HepG2 (cell line): Measurements from ENCODE around the gene MIA3. TPM values are rescaled to one million over a fixed set of nuclear protein-coding genes. Genes with fewer than 3 reads are reported as not detected.

Source experiments
- BORCS8-MEF2B ChIP-seq: sonication (generic); formaldehyde crosslinking; IDR thresholded peaks from 2 replicates; pipeline ENCODE4 v1.8.0; 2022; ENCODE audit warnings: mild to moderate bottlenecking, missing genetic modification reagents
- CCDC6 ChIP-seq: sonication (generic); formaldehyde crosslinking; IDR thresholded peaks from 2 replicates; pipeline ENCODE4 v1.8.1; 2022; ENCODE audit warnings: mild to moderate bottlenecking, missing genetic modification reagents, moderate library complexity
- HCFC1 ChIP-seq: fragments of 150-350 bp; IDR thresholded peaks from 2 replicates; pipeline ENCODE4 v1.6.1; 2014; ENCODE audit warnings: low read depth, low read length
- HNRNPLL ChIP-seq: fragments of 200-400 bp; formaldehyde crosslinking; IDR thresholded peaks from 2 replicates; pipeline ENCODE4 v1.6.1; 2017; ENCODE audit warnings: mild to moderate bottlenecking, low read depth, low read length; ENCODE audit not compliant: poor library complexity, severe bottlenecking
- HOXD1 ChIP-seq: sonication (generic); formaldehyde crosslinking; IDR thresholded peaks from 2 replicates; pipeline ENCODE4 v1.5.0; 2020; ENCODE audit warnings: missing genetic modification reagents
- IRF2 ChIP-seq: IDR thresholded peaks from 2 replicates; pipeline ENCODE4 v1.6.1; 2018; ENCODE audit warnings: missing genetic modification reagents, missing compliant biosample characterization
- MAFF ChIP-seq: IDR thresholded peaks from 2 replicates; pipeline ENCODE4 v1.6.1; 2011; ENCODE audit warnings: low read depth, low read length, improper control_type of control experiment
- MED8 ChIP-seq: sonication (generic); formaldehyde crosslinking; IDR thresholded peaks from 2 replicates; pipeline ENCODE4 v1.8.1; 2023; ENCODE audit warnings: mild to moderate bottlenecking, missing genetic modification reagents; ENCODE audit not compliant: insufficient replicate concordance
- NR2C2 ChIP-seq: sonication (generic); formaldehyde crosslinking; IDR thresholded peaks from 2 replicates; pipeline ENCODE4 v1.4.0; 2020; ENCODE audit warnings: missing genetic modification reagents, mild to moderate bottlenecking, moderate library complexity, borderline replicate concordance
- SIX4 ChIP-seq: sonication (generic); formaldehyde crosslinking; IDR thresholded peaks from 2 replicates; pipeline ENCODE4 v1.4.0; 2020; ENCODE audit warnings: missing genetic modification reagents
- SRSF1 ChIP-seq: fragments of 200-400 bp; formaldehyde crosslinking; optimal IDR thresholded peaks from 2 replicates; pipeline ENCODE3; 2017; ENCODE audit warnings: mild to moderate bottlenecking, low read depth, low read length, moderate library complexity
- TBX3 ChIP-seq: fragments of 450-650 bp; IDR thresholded peaks from 2 replicates; pipeline ENCODE4 v1.6.1; 2017; ENCODE audit warnings: antibody characterized with exemption, mild to moderate bottlenecking, inconsistent platforms, borderline replicate concordance
- ZNF781 ChIP-seq: sonication (generic); formaldehyde crosslinking; IDR thresholded peaks from 2 replicates; pipeline ENCODE4 v1.5.1; 2020; ENCODE audit warnings: borderline replicate concordance, mild to moderate bottlenecking, missing genetic modification reagents; ENCODE audit errors: not compliant biosample characterization
- polyA plus RNA-seq, 8 experiments: library from polyadenylated mRNA; depleted of rRNA in 3 of 8; stranded (reverse) in 7 of 8; unstranded in 1 of 8; fragments of >200 nt; fragmentation: Illumina TruSeq in 4 of 8; extraction: Trizol in 4 of 8; gene quantifications; 2 replicates each; pipeline versions ENCODE4 v1.2.1 to v1.2.3, GENCODE V29; 2011 to 2016; ENCODE audit warnings: low read depth in 4 of 8, missing spikeins in 1 of 8, mixed read lengths in 1 of 8; ENCODE audit not compliant: insufficient read depth in 1 of 8
- total RNA-seq, 5 experiments: library from RNA; depleted of rRNA; stranded (reverse); fragments of >200 nt; fragmentation: Illumina TruSeq; extraction: Trizol; gene quantifications; 2 replicates each; pipeline ENCODE4 v1.2.3, GENCODE V29; 2016; ENCODE audit warnings: low read depth in 1 of 5
- TF ChIP-seq, protein P1 (sequence below): IDR thresholded peaks from 2 replicates; pipeline ENCODE4 v1.6.1; 2016; ENCODE audit warnings: missing genetic modification reagents, missing compliant biosample characterization
- TF ChIP-seq, protein P2 (sequence below): sonication (generic); formaldehyde crosslinking; IDR thresholded peaks from 2 replicates; pipeline ENCODE4 v1.4.0; 2020; ENCODE audit warnings: mild to moderate bottlenecking, missing genetic modification reagents
- TF ChIP-seq, protein P3 (sequence below): sonication (generic); formaldehyde crosslinking; IDR thresholded peaks from 2 replicates; pipeline ENCODE4 v1.4.0; 2020; ENCODE audit warnings: missing genetic modification reagents
- TF ChIP-seq, protein P4 (sequence below): IDR thresholded peaks from 2 replicates; pipeline ENCODE4 v1.6.1; 2016; ENCODE audit warnings: low read depth, borderline replicate concordance
- TF ChIP-seq, protein P5 (sequence below): sonication (generic); formaldehyde crosslinking; IDR thresholded peaks from 2 replicates; pipeline ENCODE4 v1.9.0; 2021; ENCODE audit warnings: missing genetic modification reagents, borderline replicate concordance

The MIA3 gene
- total and polyA plus RNA-seq, 2 of the 13 experiments (the other 11 are each of a cell fraction or from before 2014, with no cell fraction given) = 45.6 to 48.7 TPM

DNA sequence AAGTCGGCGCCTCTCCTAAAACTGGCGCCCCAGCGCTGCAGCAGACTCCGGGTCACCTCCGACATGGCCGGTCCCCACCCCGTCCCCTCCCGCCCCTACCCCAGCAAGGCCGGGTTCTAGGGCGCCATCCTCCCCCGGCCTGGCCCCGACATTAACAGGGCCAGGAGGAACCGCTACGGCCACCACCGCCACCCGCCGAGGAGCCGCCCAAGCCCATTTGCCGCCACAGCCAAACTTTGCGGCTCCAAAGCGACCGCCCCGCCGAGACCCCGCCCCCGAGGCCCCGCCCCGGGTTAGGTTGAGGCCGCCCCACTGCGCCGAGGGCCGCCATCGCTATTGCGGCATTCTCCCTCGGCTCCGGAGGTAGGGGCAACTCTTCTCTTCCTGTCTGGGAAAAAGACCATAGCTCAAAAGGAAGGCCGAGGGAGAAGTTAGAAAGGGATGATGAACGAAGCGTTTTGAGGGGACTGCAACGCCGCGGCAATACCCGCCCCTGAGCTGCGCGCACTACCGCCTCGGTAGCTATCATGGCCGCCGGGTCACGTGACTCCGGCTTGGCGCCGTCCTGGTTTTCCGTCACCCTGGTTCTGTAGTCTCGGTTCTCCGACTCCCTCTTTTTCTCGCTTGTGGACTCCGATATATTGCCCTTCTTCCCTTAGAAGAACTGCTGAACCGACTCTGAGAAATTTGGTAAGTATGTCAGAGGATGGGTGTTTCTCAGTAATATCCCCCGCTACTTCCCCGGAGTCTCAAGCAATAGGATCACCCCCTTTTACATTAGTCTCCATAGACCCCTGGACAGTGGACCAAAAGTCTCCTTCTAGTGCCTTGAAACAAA lies 94.6 kb downstream of the MIA3 start, which contains the start of the genes AIDA and BROX (continued):
- TF ChIP-seq, protein P1, sequence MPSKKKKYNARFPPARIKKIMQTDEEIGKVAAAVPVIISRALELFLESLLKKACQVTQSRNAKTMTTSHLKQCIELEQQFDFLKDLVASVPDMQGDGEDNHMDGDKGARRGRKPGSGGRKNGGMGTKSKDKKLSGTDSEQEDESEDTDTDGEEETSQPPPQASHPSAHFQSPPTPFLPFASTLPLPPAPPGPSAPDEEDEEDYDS (CRISPR knock-in tag) = peak; percentile 34; the same call in 1 of the 2 replicates
- TF ChIP-seq MED8 (CRISPR knock-in tag) (peak; percentile 20), HCFC1 (peak; percentile 73), BORCS8-MEF2B (CRISPR knock-in tag) (peak; percentile 26; the same call in 1 of the 2 replicates), SIX4 (CRISPR knock-in tag) (no peak), HOXD1 (0 out of 2 replicates have a peak, but pooled peaks have one; percentile 49), NR2C2 (CRISPR knock-in tag) (peak; percentile 76; the same call in 1 of the 2 replicates), HNRNPLL (peak; percentile 19), IRF2 (CRISPR knock-in tag) (no peak), ZNF781 (CRISPR knock-in tag) (no peak), TBX3 (no peak), CCDC6 (CRISPR knock-in tag) (no peak), SRSF1 (no peak), MAFF (no peak)
- TF ChIP-seq, protein P2, sequence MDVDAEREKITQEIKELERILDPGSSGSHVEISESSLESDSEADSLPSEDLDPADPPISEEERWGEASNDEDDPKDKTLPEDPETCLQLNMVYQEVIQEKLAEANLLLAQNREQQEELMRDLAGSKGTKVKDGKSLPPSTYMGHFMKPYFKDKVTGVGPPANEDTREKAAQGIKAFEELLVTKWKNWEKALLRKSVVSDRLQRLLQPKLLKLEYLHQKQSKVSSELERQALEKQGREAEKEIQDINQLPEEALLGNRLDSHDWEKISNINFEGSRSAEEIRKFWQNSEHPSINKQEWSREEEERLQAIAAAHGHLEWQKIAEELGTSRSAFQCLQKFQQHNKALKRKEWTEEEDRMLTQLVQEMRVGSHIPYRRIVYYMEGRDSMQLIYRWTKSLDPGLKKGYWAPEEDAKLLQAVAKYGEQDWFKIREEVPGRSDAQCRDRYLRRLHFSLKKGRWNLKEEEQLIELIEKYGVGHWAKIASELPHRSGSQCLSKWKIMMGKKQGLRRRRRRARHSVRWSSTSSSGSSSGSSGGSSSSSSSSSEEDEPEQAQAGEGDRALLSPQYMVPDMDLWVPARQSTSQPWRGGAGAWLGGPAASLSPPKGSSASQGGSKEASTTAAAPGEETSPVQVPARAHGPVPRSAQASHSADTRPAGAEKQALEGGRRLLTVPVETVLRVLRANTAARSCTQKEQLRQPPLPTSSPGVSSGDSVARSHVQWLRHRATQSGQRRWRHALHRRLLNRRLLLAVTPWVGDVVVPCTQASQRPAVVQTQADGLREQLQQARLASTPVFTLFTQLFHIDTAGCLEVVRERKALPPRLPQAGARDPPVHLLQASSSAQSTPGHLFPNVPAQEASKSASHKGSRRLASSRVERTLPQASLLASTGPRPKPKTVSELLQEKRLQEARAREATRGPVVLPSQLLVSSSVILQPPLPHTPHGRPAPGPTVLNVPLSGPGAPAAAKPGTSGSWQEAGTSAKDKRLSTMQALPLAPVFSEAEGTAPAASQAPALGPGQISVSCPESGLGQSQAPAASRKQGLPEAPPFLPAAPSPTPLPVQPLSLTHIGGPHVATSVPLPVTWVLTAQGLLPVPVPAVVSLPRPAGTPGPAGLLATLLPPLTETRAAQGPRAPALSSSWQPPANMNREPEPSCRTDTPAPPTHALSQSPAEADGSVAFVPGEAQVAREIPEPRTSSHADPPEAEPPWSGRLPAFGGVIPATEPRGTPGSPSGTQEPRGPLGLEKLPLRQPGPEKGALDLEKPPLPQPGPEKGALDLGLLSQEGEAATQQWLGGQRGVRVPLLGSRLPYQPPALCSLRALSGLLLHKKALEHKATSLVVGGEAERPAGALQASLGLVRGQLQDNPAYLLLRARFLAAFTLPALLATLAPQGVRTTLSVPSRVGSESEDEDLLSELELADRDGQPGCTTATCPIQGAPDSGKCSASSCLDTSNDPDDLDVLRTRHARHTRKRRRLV = peak; percentile 19; the same call in 1 of the 2 replicates
- TF ChIP-seq, protein P3, sequence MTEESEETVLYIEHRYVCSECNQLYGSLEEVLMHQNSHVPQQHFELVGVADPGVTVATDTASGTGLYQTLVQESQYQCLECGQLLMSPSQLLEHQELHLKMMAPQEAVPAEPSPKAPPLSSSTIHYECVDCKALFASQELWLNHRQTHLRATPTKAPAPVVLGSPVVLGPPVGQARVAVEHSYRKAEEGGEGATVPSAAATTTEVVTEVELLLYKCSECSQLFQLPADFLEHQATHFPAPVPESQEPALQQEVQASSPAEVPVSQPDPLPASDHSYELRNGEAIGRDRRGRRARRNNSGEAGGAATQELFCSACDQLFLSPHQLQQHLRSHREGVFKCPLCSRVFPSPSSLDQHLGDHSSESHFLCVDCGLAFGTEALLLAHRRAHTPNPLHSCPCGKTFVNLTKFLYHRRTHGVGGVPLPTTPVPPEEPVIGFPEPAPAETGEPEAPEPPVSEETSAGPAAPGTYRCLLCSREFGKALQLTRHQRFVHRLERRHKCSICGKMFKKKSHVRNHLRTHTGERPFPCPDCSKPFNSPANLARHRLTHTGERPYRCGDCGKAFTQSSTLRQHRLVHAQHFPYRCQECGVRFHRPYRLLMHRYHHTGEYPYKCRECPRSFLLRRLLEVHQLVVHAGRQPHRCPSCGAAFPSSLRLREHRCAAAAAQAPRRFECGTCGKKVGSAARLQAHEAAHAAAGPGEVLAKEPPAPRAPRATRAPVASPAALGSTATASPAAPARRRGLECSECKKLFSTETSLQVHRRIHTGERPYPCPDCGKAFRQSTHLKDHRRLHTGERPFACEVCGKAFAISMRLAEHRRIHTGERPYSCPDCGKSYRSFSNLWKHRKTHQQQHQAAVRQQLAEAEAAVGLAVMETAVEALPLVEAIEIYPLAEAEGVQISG (CRISPR knock-in tag) = peak; percentile 54; the same call in 1 of the 2 replicates
- TF ChIP-seq, protein P4, sequence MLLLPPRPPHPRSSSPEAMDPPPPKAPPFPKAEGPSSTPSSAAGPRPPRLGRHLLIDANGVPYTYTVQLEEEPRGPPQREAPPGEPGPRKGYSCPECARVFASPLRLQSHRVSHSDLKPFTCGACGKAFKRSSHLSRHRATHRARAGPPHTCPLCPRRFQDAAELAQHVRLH (CRISPR knock-in tag) = no peak
- TF ChIP-seq, protein P5, sequence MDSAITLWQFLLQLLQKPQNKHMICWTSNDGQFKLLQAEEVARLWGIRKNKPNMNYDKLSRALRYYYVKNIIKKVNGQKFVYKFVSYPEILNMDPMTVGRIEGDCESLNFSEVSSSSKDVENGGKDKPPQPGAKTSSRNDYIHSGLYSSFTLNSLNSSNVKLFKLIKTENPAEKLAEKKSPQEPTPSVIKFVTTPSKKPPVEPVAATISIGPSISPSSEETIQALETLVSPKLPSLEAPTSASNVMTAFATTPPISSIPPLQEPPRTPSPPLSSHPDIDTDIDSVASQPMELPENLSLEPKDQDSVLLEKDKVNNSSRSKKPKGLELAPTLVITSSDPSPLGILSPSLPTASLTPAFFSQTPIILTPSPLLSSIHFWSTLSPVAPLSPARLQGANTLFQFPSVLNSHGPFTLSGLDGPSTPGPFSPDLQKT (CRISPR knock-in tag) = no peak
